IgD-negative memory B cell (primary cell): ENCODE results near the gene PARD3. TPM values are rescaled to one million over a fixed set of nuclear protein-coding genes. Genes with fewer than 3 reads are reported as not detected.
"Not testable (repeated sequence)": the region's sequence is repeated elsewhere in the genome, so short reads cannot be mapped to it uniquely, and the experiment has no call there.

Experiments
- H3K27ac Mint-ChIP-seq, 3 donors: one replicate each; pipeline ENCODE4 v1.8.0; 2020 to 2022; ENCODE audit warnings: mild to moderate bottlenecking in 3 of 3, mixed read lengths in 3 of 3, moderate library complexity in 1 of 3
- H3K27me3 Mint-ChIP-seq: one replicate; pipeline ENCODE4 v1.8.0; 2021; ENCODE audit warnings: mixed read lengths
- H3K36me3 Mint-ChIP-seq: one replicate; pipeline ENCODE4 v1.8.0; 2020; ENCODE audit warnings: mild to moderate bottlenecking, mixed read lengths
- H3K4me1 Mint-ChIP-seq, 3 donors: one replicate each; pipeline ENCODE4 v1.8.0; 2020 to 2022; ENCODE audit warnings: mixed read lengths in 3 of 3, mild to moderate bottlenecking in 1 of 3
- H3K4me3 Mint-ChIP-seq, 4 donors: one replicate each; pipeline ENCODE4 v1.8.0; 2020 to 2022; ENCODE audit warnings: mild to moderate bottlenecking in 4 of 4, mixed read lengths in 4 of 4, moderate library complexity in 3 of 4
- H3K9me3 Mint-ChIP-seq, 3 donors: one replicate each; pipeline ENCODE4 v1.8.0; 2020 to 2021; ENCODE audit warnings: mixed read lengths in 3 of 3, mild to moderate bottlenecking in 1 of 3
- polyA plus RNA-seq: library from polyadenylated mRNA; unstranded; fragments of 300-500 nt; fragmentation: Illumina TruSeq; gene quantifications from one replicate; pipeline ENCODE4 v1.2.3, GENCODE V29; 2021

Gene PARD3
- polyA plus RNA-seq, 1 donor from 2014 or later: not detected

GRCh38 chr10:34653530-34653929, 161.6 kb downstream of the PARD3 start:
- Mint-ChIP-seq H3K27me3 (no peaks in the 10 kb centered on the region), H3K9me3 (no peaks in the 10 kb centered on the region), H3K4me1 (no peaks in the 10 kb centered on the region), H3K27ac (no peak overlapping the region), H3K36me3 (no peaks in the 10 kb centered on the region), H3K4me3 (no peak overlapping the region)

DNA sequence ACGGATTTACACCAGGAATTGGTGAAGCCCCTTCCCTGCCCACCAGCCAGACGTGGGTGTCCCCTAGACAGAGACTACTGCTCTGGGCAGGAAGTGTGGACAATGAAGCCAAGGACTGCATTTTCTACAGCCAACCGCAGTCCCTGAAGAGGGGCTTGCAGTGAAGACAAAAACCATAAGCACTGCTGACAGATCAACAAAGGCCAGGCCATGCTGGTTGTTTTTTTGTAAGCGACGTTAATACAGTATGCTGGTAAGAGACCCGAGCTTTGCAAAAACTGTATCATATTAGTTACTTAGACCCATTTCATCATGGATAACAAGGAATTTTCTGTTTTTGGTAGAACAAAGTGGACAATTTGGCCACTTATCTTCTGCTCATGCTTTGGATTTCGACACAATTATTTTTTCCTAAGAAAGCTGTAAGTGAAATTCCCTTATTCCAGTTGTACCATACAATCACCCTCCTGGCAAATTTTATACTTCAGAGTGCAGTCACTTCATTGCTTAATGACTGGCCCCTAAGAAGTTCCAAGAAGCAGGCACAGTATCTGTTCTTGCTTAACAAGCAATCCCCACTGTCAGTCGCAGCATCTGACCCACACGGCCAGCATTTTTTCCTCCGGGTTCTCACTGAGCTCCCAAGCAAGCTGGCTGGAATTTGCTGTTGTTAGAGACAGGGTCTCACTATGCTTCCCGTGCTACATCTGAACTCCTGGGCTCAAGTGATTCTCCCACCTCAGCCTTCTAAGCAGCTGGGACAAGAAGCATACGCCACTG, 163.5 kb downstream of the PARD3 start:
- Mint-ChIP-seq H3K4me3 (no peak overlapping the region), H3K27me3 (no peaks in the 10 kb centered on the region), H3K4me1 (no peaks in the 10 kb centered on the region), H3K27ac (no peak overlapping the region), H3K9me3 (no peaks in the 10 kb centered on the region), H3K36me3 (no peaks in the 10 kb centered on the region)

- Mint-ChIP-seq H3K27ac (no peak overlapping the region), H3K4me1 (no peaks in the 10 kb centered on the region), H3K36me3 (no peaks in the 10 kb centered on the region), H3K27me3 (no peaks in the 10 kb centered on the region), H3K4me3 (no peak overlapping the region), H3K9me3 (no peaks in the 10 kb centered on the region)
Observed at GRCh38 chr10:34650156-34650555, 164.9 kb downstream of the PARD3 start.

- Mint-ChIP-seq H3K27me3 (no peaks in the 10 kb centered on the region), H3K36me3 (no peaks in the 10 kb centered on the region), H3K27ac (no peak overlapping the region), H3K9me3 (no peaks in the 10 kb centered on the region), H3K4me1 (no peaks in the 10 kb centered on the region), H3K4me3 (no peak overlapping the region)
Observed at GRCh38 chr10:34649385-34649784, 165.7 kb downstream of the PARD3 start.

- no peaks in the 10 kb centered on the region for H3K36me3 Mint-ChIP-seq
- no peaks in the 10 kb centered on the region for H3K9me3 Mint-ChIP-seq
- no peaks in the 10 kb centered on the region for H3K4me1 Mint-ChIP-seq
- no peaks in the 10 kb centered on the region for H3K27me3 Mint-ChIP-seq
- no peak overlapping the region for H3K27ac Mint-ChIP-seq
- H3K4me3 Mint-ChIP-seq: no peak overlapping the region
Observed at GRCh38 chr10:34648919-34649318, 166.2 kb downstream of the PARD3 start.

DNA sequence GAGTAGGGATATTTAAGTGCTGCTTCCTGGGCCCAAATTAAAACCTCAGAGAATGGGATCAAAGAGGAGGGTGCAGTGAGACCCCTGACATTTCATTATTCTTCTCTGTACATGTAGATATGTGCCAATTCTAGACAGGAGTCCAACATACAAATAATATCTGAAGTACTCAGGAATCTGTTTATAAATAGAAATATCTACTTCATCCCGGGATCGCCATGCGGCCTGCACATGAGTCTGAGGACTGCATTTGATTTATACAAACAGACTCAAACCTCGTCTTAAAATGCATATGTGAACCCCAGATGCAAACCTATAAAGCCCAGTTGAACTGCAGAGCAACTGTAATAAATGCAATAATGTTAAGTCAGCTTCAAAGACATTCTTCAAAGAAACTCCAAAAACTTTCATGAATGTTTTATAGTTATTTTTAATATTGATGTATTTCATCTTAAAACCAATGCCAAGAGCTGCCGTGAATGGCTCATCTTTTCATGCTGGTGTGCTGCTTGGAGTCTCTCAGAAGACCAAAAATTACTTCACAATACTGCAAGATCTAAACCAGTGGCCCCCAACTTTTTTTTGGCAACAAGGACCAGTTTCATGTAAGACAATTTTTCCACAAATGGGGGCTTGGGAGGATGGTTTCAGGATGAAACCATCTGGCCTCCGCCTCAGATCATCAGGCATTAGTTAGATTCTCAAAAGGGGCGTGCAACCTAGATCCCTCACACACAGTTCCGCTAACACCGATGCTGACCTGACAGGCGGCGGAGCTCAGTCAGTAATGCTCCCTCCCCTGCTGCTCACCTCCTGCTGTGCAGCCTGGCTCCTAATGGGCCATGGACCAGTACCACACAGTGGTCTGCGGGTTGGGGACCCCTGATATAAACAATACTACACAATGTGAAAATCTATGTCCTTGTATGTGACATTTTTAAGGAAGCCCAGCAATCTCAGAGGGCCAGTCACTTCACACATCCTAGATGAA, 166.9 kb downstream of the PARD3 start:
- H3K4me1 Mint-ChIP-seq: no peaks in the 10 kb centered on the region
- H3K4me3 Mint-ChIP-seq: no peak overlapping the region
- no peak overlapping the region for H3K27ac Mint-ChIP-seq
- H3K36me3 Mint-ChIP-seq: no peaks in the 10 kb centered on the region
- H3K27me3 Mint-ChIP-seq: no peaks in the 10 kb centered on the region
- no peaks in the 10 kb centered on the region for H3K9me3 Mint-ChIP-seq

GRCh38 chr10:34647160-34647559, 167.9 kb downstream of the PARD3 start:
- Mint-ChIP-seq H3K9me3 (no peaks in the 10 kb centered on the region), H3K36me3 (no peaks in the 10 kb centered on the region), H3K4me1 (no peaks in the 10 kb centered on the region), H3K27me3 (no peaks in the 10 kb centered on the region), H3K4me3 (no peak overlapping the region), H3K27ac (no peak overlapping the region)

DNA sequence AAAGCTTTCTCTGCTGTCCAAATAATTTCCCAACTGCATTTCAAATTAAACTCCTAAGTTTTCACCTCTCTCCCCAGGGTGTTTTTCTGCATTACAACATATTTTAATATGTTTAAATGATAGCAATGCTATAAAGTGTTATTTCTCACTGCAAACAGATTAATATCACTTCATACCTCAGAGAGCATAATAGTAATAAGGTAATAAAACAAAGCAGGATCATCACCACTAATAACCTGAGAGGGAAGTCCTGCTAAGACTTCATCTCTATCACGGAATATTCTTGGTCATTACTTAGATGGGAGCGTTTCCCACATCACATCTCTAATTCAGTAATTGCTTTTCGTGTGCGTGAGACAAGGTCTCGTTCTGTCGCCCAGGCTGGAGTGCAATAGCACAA, 168.8 kb downstream of the PARD3 start:
- Mint-ChIP-seq H3K9me3 (no peaks in the 10 kb centered on the region), H3K36me3 (no peaks in the 10 kb centered on the region), H3K4me1 (no peaks in the 10 kb centered on the region), H3K27ac (no peak overlapping the region), H3K27me3 (no peaks in the 10 kb centered on the region), H3K4me3 (no peak overlapping the region)

DNA sequence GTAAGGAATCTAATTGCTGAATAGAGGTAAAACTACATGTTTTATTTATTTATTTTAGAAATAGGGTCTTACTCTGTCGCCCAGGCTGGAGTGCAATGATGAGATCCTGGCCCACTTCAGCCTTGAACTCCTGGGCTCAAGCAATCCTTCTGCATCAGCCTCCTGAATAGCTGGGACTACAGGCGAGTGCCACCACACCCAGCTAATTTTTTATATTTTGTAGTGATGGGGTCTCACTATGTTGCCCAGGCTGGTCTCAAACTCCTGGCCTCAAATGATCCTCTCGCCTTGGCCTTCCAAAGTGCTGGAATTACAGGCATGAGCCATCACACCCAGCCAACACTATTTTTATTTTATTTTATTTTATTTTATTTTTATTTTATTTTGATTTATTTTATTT, 170.3 kb downstream of the PARD3 start:
- not testable (repeated sequence) for H3K36me3 Mint-ChIP-seq, H3K4me1 Mint-ChIP-seq, H3K27me3 Mint-ChIP-seq, H3K4me3 Mint-ChIP-seq, H3K27ac Mint-ChIP-seq, H3K9me3 Mint-ChIP-seq

DNA sequence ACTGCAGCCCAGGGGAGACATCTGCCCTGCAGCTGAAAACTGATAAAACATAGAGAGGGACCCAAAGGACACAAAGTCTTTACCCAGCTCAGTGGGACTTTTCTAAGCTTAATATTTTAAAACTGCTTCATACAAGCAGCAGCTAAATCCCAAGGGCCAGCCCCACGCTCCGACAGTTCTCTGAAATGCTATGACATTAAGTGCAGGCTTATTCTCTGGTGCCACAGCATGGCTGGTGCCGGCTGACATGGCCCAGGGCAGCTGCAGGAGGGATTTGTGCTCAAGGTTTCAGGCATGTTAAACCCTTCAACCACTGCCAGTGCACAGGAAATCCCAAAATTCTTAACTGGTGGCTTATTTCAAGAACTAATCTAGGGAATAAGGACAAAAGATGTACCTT, 170.9 kb downstream of the PARD3 start:
- Mint-ChIP-seq H3K36me3 (no peaks in the 10 kb centered on the region), H3K9me3 (no peaks in the 10 kb centered on the region), H3K27me3 (no peaks in the 10 kb centered on the region), H3K4me3 (no peak overlapping the region), H3K27ac (no peak overlapping the region), H3K4me1 (no peaks in the 10 kb centered on the region)

- no peaks in the 10 kb centered on the region for H3K36me3 Mint-ChIP-seq
- H3K4me1 Mint-ChIP-seq: peaks cover 0 to 2% (median 0%) of the 10 kb centered on the region in 3 donors
- H3K4me3 Mint-ChIP-seq: no peak overlapping the region
- no peaks in the 10 kb centered on the region for H3K27me3 Mint-ChIP-seq
- H3K9me3 Mint-ChIP-seq: no peaks in the 10 kb centered on the region
- H3K27ac Mint-ChIP-seq: no peak overlapping the region
Observed at GRCh38 chr10:34643620-34644019, 171.5 kb downstream of the PARD3 start.

- peaks cover 6 to 12% (median 6%) of the 10 kb centered on the region in 3 donors for H3K4me1 Mint-ChIP-seq
- no peak overlapping the region for H3K27ac Mint-ChIP-seq
- no peaks in the 10 kb centered on the region for H3K9me3 Mint-ChIP-seq
- H3K27me3 Mint-ChIP-seq: no peaks in the 10 kb centered on the region
- H3K4me3 Mint-ChIP-seq: no peak overlapping the region
- H3K36me3 Mint-ChIP-seq: no peaks in the 10 kb centered on the region
Observed at GRCh38 chr10:34641913-34642558, 173.1 kb downstream of the PARD3 start.

DNA sequence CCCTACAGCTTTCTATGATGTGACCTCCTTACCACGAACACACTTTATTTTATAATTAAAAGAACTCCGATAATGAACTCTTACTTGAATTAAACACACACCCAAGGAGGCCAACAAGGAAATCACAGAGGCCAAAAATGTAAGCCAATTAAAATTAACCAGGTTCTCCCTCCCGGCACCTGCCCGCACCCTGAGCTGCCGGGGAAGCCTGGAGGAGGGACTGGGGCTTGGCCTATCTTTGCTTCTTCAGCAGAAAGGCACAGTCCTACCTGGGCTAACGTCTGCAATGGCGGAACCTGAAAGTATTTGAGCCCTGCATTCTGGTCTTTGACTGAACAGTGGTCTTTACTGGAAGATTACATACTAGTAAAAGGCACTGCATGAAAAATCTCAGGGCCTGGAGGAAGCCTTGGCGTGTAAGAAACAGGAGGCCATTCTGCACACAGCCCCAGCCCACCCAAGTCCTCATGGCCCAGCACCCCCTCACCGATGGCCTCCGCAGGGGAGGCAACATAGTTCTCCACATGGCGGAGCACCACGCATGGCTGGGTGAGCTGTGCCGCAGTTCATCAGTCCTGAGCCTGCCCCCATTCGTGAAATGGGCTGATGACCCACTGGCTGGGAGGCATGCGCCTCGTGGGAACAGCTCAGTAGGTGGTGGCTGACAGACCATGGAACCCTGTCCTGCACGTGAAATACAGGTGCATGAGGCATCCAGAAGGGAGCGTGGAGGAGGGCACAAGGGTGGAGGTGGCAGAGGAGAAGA, 173.8 kb downstream of the PARD3 start:
- Mint-ChIP-seq H3K27me3 (no peaks in the 10 kb centered on the region), H3K4me3 (no peak overlapping the region), H3K4me1 (peaks cover 6 to 15% (median 6%) of the 10 kb centered on the region in 3 donors), H3K36me3 (no peaks in the 10 kb centered on the region), H3K27ac (no peak overlapping the region), H3K9me3 (no peaks in the 10 kb centered on the region)

GRCh38 chr10:34638406-34639054, 176.6 kb downstream of the PARD3 start:
- H3K9me3 Mint-ChIP-seq: no peaks in the 10 kb centered on the region
- peaks cover 6 to 15% (median 7%) of the 10 kb centered on the region in 3 donors for H3K4me1 Mint-ChIP-seq
- H3K4me3 Mint-ChIP-seq: no peak overlapping the region
- H3K36me3 Mint-ChIP-seq: no peaks in the 10 kb centered on the region
- H3K27ac Mint-ChIP-seq: no peak overlapping the region
- H3K27me3 Mint-ChIP-seq: peaks cover 4% of the 10 kb centered on the region
